ENCODE data around the gene KCTD1.

GRCh38 chr18:26457195-26457594 lies 91.2 kb downstream of the KCTD1 start:
- TF ChIP-seq CTCF (conservative IDR thresholded peaks at IDR 0.05) (no peak), ZFX (IDR thresholded peaks at IDR 0.05) (no peak)
